GM19463 (cell line): ENCODE results near the gene RBMS2.

Source experiments
- ATAC-seq: cut with Tn5 transposase; IDR thresholded peaks from one replicate; pipeline ENCODE4 v1.9.1; 2021; ENCODE audit warnings: mild to moderate bottlenecking, moderate library complexity; ENCODE audit not compliant: unreplicated experiment

The RBMS2 gene

DNA sequence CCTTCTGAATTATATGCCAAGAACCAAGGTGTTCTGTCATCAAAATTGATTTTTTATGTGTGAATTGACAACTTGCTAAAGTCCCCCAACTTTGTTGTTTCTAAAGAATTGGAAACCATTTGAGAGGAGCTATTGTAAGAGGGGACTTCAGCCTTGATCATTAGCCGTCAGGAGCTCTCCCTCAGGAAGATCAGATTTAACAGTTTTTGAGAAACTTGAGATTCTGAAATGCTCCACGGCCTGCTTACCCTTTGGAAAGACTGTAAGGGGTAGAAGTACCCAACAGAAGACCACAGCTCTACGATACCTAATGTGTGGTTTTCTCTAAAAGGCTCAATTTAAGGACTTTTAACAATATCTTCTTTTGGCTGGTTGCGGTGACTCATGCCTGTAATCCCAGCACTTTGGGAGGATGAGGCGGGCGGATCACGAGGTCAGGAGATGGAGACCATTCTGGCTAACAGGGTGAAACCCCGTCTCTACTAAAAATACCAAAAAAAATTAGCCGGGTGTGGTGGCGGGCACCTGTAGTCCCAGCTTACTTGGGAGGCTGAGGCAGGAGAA, 57.4 kb downstream of the RBMS2 start:
- ATAC-seq, result no peak

- ATAC-seq, result no peak
These were observed 60.0 kb downstream of the RBMS2 start for GRCh38 chr12:56581418-56582145.

DNA sequence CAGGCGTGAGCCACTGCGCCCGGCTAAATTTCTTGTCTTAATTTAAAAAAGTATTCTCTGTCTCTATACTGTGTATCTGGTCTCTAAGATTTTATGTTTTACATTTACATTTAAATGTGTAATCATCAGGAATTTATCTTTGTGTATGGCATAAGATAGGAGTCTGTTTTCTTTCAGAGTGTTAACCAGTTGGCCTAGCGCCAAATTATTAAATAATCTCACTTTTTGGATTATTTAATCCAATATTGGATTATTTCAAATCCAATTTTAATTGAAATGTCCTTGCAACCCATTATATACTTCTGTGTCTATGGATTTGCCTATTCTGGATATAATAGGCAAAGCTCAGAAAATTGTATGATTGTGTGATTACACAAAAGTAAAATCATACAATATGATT, 63.5 kb downstream of the RBMS2 start:
- no peak for ATAC-seq

GRCh38 chr12:56589783-56590182, 68.2 kb downstream of the RBMS2 start:
- ATAC-seq, result no peak

GRCh38 chr12:56590237-56590830, 68.7 kb downstream of the RBMS2 start:
- ATAC-seq, result no peak

- ATAC-seq, result no peak
These were observed 69.5 kb downstream of the RBMS2 start for GRCh38 chr12:56591126-56591525.

GRCh38 chr12:56591961-56592360, 70.3 kb downstream of the RBMS2 start:
- ATAC-seq, result no peak

DNA sequence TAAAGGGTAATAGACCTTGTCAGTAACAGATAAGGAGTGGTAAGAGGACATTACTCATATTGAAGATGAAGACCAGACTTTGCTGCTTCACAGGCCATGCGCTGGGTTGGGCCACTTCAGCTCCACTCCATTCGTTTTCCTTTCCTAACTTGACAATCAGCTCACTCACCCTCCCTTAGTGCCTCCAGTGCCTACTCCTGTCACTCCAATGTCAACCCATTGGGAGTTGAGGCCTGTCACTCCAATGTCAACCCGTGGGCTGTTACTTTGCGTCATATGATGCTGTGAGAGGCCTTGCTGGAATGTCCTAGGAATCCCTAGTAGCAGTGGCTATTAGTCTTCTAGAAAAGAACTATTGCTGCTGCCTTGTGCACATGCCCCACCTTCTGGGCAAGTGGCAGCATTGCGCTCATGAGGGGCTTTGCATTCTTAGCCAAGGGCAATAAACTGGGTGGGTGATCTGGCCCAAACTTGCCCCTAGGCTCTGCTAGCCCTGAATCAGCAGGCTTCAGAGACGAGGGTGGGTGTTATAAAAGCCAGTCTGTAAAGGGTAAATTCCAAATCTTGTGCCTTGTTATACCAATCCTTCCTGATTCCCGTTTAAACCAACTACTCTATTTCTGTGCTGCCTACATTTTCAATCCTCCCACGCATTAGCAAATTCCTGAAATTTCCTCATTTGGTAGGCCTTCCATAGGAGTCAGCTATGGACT, 72.4 kb downstream of the RBMS2 start:
- no peak for ATAC-seq

DNA sequence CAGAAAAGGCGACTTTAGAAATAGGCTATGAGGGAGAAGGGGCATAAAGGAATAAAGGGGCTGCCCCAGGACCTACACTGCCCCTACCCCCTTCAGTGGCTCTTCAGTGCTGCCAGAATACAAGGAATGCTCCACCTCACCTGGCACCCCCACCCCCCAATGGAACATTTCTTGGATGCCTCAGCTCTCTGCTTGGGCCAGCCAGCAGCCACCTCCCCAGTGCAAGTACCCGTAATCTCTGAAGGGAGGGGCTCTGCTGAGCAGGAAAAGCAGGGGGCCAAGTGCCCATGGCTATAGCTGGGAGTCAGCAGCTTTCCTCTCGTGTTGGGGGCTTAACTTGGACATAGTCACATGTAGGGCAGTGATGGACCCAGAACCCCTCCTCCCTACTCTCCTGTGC, 75.2 kb downstream of the RBMS2 start:
- ATAC-seq, result no peak

DNA sequence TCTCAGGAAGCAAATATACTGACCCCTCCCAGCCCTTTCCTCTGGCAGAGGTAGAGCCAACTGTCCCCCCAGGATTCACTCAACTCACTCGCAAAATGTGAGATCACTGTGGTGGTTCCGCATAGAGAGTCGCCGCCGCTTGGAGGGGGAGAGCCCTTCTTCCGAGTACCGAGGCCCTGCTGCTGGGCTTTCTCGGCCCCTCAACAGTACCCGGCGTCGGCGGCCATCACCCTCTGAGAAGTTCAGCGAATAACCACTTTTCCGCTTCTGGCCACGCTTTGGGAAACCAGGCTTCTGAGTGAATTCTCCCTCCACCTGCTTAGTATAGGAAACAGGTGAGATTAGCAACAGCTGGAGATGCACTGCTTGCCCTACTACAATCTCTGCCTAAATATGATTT, 77.4 kb downstream of the RBMS2 start:
- no peak for ATAC-seq

DNA sequence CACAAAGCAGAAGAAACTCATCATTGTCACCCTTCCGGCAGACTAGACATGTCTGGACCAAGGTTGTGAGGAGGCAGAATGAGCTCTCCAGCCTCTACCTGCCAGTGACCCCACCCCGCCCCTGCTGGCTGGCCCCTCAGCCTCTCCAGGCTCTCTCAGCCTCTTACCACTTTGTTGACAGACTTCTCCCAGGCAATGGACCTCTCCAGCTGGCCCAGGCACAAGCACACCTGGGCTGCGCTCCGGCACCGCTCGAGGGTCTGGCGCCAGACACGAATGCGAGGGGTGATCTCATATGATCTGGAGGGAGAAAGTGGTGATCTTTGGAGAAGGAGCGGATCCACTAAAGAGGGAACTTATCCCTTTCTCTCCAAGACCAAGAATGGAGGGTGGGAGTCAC, 78.2 kb downstream of the RBMS2 start:
- no peak for ATAC-seq

GRCh38 chr12:56600753-56601152, 79.1 kb downstream of the RBMS2 start:
- no peak for ATAC-seq

DNA sequence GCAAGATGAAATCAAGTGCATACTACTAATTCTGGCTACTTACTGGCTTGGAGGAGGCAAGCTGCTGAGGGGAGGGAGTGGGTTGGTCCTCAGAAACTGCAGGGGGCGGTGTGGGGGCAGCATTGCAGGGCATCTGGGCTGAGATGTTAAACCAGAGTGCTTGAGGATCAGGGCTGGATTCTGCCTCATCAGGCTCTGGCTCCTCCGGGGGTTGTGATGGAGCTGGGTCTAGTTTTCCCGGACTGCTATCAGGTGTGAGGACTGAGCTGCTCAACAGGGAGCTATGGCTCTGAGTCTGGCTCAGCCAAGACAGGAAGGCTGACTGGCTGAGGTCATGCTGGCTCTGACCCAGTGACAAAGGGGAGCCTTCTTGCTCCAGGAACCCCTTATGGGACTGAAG, 79.9 kb downstream of the RBMS2 start:
- ATAC-seq, result no peak

GRCh38 chr12:56602239-56602638, 80.6 kb downstream of the RBMS2 start:
- ATAC-seq, result no peak

- no peak for ATAC-seq
These were observed 82.7 kb downstream of the RBMS2 start for GRCh38 chr12:56604355-56604754.

- no peak for ATAC-seq
These were observed 93.0 kb downstream of the RBMS2 start for GRCh38 chr12:56614627-56615026.

DNA sequence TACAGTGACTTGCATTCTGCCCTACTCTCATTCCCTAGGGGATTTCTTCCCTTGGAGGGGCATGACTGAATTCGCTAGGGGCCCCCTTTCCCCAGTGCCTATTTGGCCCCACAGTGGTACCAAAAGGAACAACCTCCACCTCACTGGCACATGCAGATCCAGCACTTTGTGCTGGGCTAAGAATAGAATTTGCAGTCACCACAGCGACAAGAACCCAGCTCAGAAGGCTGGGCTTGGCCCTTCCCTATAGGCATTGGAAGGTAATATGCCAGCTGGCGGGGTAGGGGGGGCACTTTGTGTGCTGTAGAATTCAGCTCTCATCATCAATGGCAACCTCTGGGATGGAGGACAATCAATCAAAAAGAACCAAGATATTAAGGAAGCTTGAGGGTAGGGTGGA, 94.6 kb downstream of the RBMS2 start:
- no peak for ATAC-seq

DNA sequence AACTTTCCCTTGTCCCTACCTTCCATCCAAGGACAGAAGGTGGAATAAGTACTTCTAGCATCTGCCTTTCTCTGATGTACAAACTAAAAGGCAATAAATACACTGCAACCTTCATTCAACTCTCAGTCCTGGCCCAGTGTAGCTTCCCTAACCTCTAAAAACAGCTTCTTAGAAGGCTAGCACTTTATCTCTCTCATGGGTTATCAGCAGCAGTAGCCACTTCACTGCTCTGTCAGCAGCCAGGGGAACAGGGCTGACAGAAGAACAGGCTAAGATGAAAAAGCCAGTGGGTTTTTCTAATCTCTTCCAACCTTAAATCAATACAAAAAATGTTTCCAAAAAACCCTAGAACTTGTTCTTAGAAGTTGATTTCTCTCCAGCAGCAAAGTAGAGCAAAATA, 95.3 kb downstream of the RBMS2 start:
- ATAC-seq, result no peak

DNA sequence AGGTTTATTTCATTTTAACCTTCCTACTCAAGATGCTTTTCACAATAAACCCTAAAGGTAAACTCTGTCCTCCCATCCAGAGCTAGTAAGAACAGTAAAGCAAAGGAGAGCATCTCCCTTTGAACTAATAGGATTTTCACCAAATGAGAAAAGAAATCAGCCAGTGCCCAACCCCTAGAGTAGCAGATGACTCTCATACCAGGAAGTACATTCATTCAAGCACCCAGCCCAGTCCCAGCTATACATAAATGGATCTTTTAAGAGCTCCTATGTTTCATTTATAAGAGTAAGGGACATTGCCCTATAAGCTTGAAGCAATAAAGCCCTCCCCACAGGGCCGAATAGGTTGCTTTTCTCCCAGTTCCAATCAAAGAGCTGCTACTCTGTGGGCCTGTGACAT, 100.9 kb downstream of the RBMS2 start:
- no peak for ATAC-seq

GRCh38 chr12:56626701-56627100, 105.1 kb downstream of the RBMS2 start:
- ATAC-seq, result no peak

DNA sequence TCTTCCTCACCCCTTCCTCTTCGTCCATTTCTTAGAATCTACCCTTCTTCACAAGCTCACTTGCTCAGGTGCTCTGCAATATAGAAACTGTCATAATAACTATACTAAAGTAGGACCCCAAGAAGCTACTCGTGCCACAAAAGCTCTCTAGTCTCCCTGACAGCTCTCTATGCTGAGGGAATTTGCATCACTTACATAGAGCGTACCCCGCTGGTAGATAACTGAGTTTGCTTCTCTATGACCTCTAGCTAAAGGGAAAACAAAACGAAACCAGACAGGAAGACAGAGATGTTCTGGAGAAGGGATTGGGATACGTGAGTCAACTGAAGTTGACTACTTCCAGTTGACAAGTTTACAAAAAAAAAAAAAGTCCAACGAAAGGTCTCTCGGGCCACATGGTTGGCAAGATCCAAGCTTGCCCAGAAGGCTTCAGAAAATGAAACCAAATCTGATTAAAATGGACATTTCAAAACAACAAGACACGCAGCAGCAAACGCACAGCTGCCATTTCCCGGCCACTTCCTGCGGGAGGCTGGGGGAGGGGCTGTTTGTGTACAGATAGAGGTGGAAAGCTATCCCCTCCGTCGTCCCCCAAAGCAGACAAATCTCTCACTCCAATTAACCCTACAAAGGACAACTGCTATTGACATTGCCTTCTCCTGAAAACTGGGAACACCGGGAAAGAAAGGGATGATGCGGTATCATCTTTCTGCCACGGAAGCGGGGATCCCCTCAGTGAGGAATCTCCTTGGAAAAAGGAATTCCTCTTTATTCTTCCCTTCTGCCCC, 107.2 kb downstream of the RBMS2 start:
- ATAC-seq, result no peak
